Measurements from ENCODE around the gene RAB11FIP5. TPM values are rescaled to one million over a fixed set of nuclear protein-coding genes. Genes with fewer than 3 reads are reported as not detected.

The RAB11FIP5 gene
- total and polyA plus RNA-seq, 10 of the 15 experiments (the other 5 are each of a cell fraction or from before 2014, with no cell fraction given), result 0.03 to 0.20 (median 0.06) TPM; not detected in 6

GRCh38 chr2:73074110-73075069 is 38.4 kb downstream of the RAB11FIP5 start:
- H3K9ac ChIP-seq (ENCODE audit: control insufficient read depth, insufficient read depth, low read length), result no peak overlapping the region
- POLR2A ChIA-PET, result no interaction called here
- FAIRE-seq, result no peak
- no peaks in the 10 kb centered on the region for H3K9me3 ChIP-seq (replicated peaks; ENCODE audit: control insufficient read depth, insufficient read depth, low read length)
- peaks cover 2 to 9% of the 10 kb centered on the region in 2 experiments; a peak in 3 of 4 replicates for H3K27me3 ChIP-seq (replicated peaks in 1 of 2; ENCODE audit: control insufficient read depth in 2 of 2, insufficient read depth in 2 of 2, low read length in 1 of 2)
- H2AFZ ChIP-seq (ENCODE audit: control insufficient read depth, low read depth, low read length), result no peak overlapping the region
- DNase-seq (ENCODE audit: low read depth, low spot score), result no peak
- H3K4me1 ChIP-seq (ENCODE audit: control insufficient read depth, insufficient read depth, low read length), result no peaks in the 10 kb centered on the region
- SMC1A ChIA-PET (ENCODE audit: uncharacterized antibody, unreplicated experiment), result no interaction called here
- WGBS (ENCODE audit: insufficient coverage, insufficient replicate concordance, low lambda C conversion rate, missing lambda C conversion rate), result 38% methylated on average over 13 of the region's 13 CpGs
- no peak for ATAC-seq
- no TSS peak for BruUV-seq (replicated peaks)
- peaks cover 2% of the 10 kb centered on the region; the same call in 1 of the 2 replicates for H3K79me2 ChIP-seq (ENCODE audit: control insufficient read depth, insufficient read depth, low read length)
- H3K4me2 ChIP-seq (ENCODE audit: control insufficient read depth, insufficient read depth), result no peak overlapping the region
- no peaks in the 10 kb centered on the region for H3K36me3 ChIP-seq (ENCODE audit: control insufficient read depth in 2 of 2, insufficient read depth in 2 of 2, low read length in 1 of 2)
- RAD21 ChIA-PET (ENCODE audit: unreplicated experiment), result no interaction called here
- no peak overlapping the region for H3K27ac ChIP-seq (ENCODE audit: control insufficient read depth, insufficient read depth)
- in situ Hi-C loops (cut with MboI), result no loop called here
- intact Hi-C loops (cut with micrococcal nuclease; ENCODE audit: unreplicated experiment), result loop anchor here (5.0 kb wide), 2 partner anchors 157 to 182 kb away; partner anchors contain the start of gene EMX1
- H4K20me1 ChIP-seq (ENCODE audit: control insufficient read depth, insufficient read depth), result no peaks in the 10 kb centered on the region
- CTCF ChIA-PET, result interaction anchor here (2.4 kb wide), 1 partner anchor 103 kb away, joined by 10 read pairs; no protein-coding TSS in a partner anchor
- H3K4me3 ChIP-seq, result no peak overlapping the region
- TF ChIP-seq SRF (IDR thresholded peaks at IDR 0.05; ENCODE audit: low read depth in 2 of 2, low read length in 2 of 2), result no peak
- no peak for TF ChIP-seq TCF12 (IDR thresholded peaks at IDR 0.05; ENCODE audit: low read depth, low read length)
- TF ChIP-seq EED (IDR thresholded peaks at IDR 0.05; ENCODE audit: low read depth), result no peak
- no peak for TF ChIP-seq ELK1 (IDR thresholded peaks at IDR 0.05; ENCODE audit: low read depth, low read length)
- TF ChIP-seq TCF3 (IDR thresholded peaks at IDR 0.05; ENCODE audit: borderline replicate concordance, insufficient read depth, low read depth, low read length), result no peak
- no peak for TF ChIP-seq SREBF1 (IDR thresholded peaks at IDR 0.05; ENCODE audit: low read length)
- no peak for TF ChIP-seq ZBTB4 (CRISPR knock-in tag; IDR thresholded peaks at IDR 0.05)
- no peak for TF ChIP-seq MYC (IDR thresholded peaks at IDR 0.05; ENCODE audit: insufficient read depth, insufficient read length, insufficient replicate concordance, low read length, severe bottlenecking)
- no peak for TF ChIP-seq MTA3 (IDR thresholded peaks at IDR 0.05; ENCODE audit: borderline replicate concordance, low read length)
- TF ChIP-seq ZBTB40 (IDR thresholded peaks at IDR 0.05; ENCODE audit: borderline replicate concordance), result no peak
- TF ChIP-seq NFIC (IDR thresholded peaks at IDR 0.05; ENCODE audit: low read depth, low read length), result no peak
